Astrocyte (in vitro differentiated cells and primary cell): ENCODE measurements around the gene SPOCK1. TPM values are rescaled to one million over a fixed set of nuclear protein-coding genes. Genes with fewer than 3 reads are reported as not detected.

Source experiments
- DNase-seq: peaks from one replicate; pipeline ENCODE4 v3.0.0-alpha.2; 2010; ENCODE audit warnings: low read depth
- FAIRE-seq: peaks from 2 replicates; lab custom pipeline; 2011; peaks lifted over from hg19 to GRCh38; lab: Jason Lieb, UNC
- H2AFZ ChIP-seq: 2 replicates; pipeline ENCODE4 v1.6.0; 2012; ENCODE audit warnings: low read depth, low read length, inconsistent platforms
- H3K27ac ChIP-seq: 2 replicates; pipeline ENCODE4 v1.5.1; 2011; ENCODE audit warnings: low read depth, low read length, inconsistent platforms
- H3K27me3 ChIP-seq: 2 replicates; pipeline ENCODE4 v1.6.0; 2011; ENCODE audit warnings: low read length, inconsistent platforms; ENCODE audit not compliant: insufficient read depth
- H3K36me3 ChIP-seq: 2 replicates; pipeline ENCODE4 v1.5.1; 2011; ENCODE audit warnings: low read length, inconsistent platforms; ENCODE audit not compliant: insufficient read depth
- H3K4me1 ChIP-seq: 2 replicates; pipeline ENCODE4 v1.5.1; 2011; ENCODE audit warnings: low read length, inconsistent platforms; ENCODE audit not compliant: insufficient read depth
- H3K4me2 ChIP-seq: 2 replicates; pipeline ENCODE4 v1.6.0; 2012; ENCODE audit warnings: low read length, inconsistent platforms
- H3K4me3 ChIP-seq: 2 replicates; pipeline ENCODE4 v1.5.1; 2011; ENCODE audit warnings: low read depth, mild to moderate bottlenecking, low read length, inconsistent platforms; ENCODE audit not compliant: insufficient read depth
- H3K79me2 ChIP-seq: 2 replicates; pipeline ENCODE4 v1.6.0; 2012; ENCODE audit warnings: mild to moderate bottlenecking, low read length, inconsistent platforms; ENCODE audit not compliant: insufficient read depth
- H3K9ac ChIP-seq: 2 replicates; pipeline ENCODE4 v1.6.0; 2012; ENCODE audit warnings: mild to moderate bottlenecking, low read length, inconsistent platforms
- H3K9me3 ChIP-seq: 2 replicates; pipeline ENCODE4 v1.5.1; 2012; ENCODE audit warnings: low read depth, mild to moderate bottlenecking, low read length, inconsistent platforms; ENCODE audit not compliant: insufficient read depth
- H4K20me1 ChIP-seq: 2 replicates; pipeline ENCODE4 v1.6.0; 2012; ENCODE audit warnings: low read length, inconsistent platforms; ENCODE audit not compliant: insufficient read depth
- H3K27ac Mint-ChIP-seq: one replicate; pipeline ENCODE4 v1.8.0; 2021; ENCODE audit warnings: mild to moderate bottlenecking, mixed read lengths; ENCODE audit not compliant: unreplicated experiment
- H3K27me3 Mint-ChIP-seq: one replicate; pipeline ENCODE4 v1.8.0; 2021; ENCODE audit warnings: low read depth, mixed read lengths; ENCODE audit not compliant: unreplicated experiment
- H3K36me3 Mint-ChIP-seq: one replicate; pipeline ENCODE4 v1.8.0; 2021; ENCODE audit warnings: low read depth, mixed read lengths; ENCODE audit not compliant: unreplicated experiment
- H3K4me1 Mint-ChIP-seq: one replicate; pipeline ENCODE4 v1.8.0; 2021; ENCODE audit warnings: low read depth, mixed read lengths; ENCODE audit not compliant: unreplicated experiment
- H3K4me3 Mint-ChIP-seq: one replicate; pipeline ENCODE4 v1.8.0; 2021; ENCODE audit warnings: mild to moderate bottlenecking, moderate library complexity, mixed read lengths; ENCODE audit not compliant: unreplicated experiment
- H3K9me3 Mint-ChIP-seq: one replicate; pipeline ENCODE4 v1.8.0; 2021; ENCODE audit warnings: mild to moderate bottlenecking, mixed read lengths; ENCODE audit not compliant: unreplicated experiment
- CTCF ChIP-seq: IDR thresholded peaks from 2 replicates; pipeline ENCODE4 v1.5.1; 2011; ENCODE audit warnings: low read depth, mild to moderate bottlenecking, inconsistent platforms, low read length, moderate library complexity; ENCODE audit not compliant: insufficient read depth
- EZH2 ChIP-seq: IDR thresholded peaks from 2 replicates; pipeline ENCODE4 v1.6.1; 2012; ENCODE audit warnings: mild to moderate bottlenecking, low read length, inconsistent platforms; ENCODE audit not compliant: insufficient read depth
- total RNA-seq: library from RNA; stranded (reverse); gene quantifications from 2 replicates; pipeline ENCODE4 v1.2.1, GENCODE V29; 2021

SPOCK1 gene
- total RNA-seq, 1 donor from 2014 or later: 53.5 TPM

GRCh38 chr5:137086342-137086741 is 412.8 kb downstream of the SPOCK1 start:
- H3K79me2 ChIP-seq: peaks cover 4% of the 10 kb centered on the region
- H3K4me1 ChIP-seq: no peaks in the 10 kb centered on the region
- no peak for TF ChIP-seq EZH2
- no peak for TF ChIP-seq CTCF
- H3K4me3 ChIP-seq: no peak overlapping the region
- H3K9ac ChIP-seq: no peak overlapping the region
- no peak overlapping the region for H3K4me3 Mint-ChIP-seq
- DNase-seq (no peak), FAIRE-seq (no peak)
- no peaks in the 10 kb centered on the region for H3K36me3 ChIP-seq
- H3K9me3 ChIP-seq: no peaks in the 10 kb centered on the region
- H3K9me3 Mint-ChIP-seq: no peaks in the 10 kb centered on the region
- no peak overlapping the region for H2AFZ ChIP-seq
- peaks cover 38% of the 10 kb centered on the region for H3K27me3 Mint-ChIP-seq
- no peaks in the 10 kb centered on the region for H3K36me3 Mint-ChIP-seq
- peaks cover 27% of the 10 kb centered on the region for H4K20me1 ChIP-seq
- no peak overlapping the region for H3K4me2 ChIP-seq
- peak overlapping the region; percentile 41 for H3K27ac Mint-ChIP-seq
- H3K27ac ChIP-seq: no peak overlapping the region
- H3K27me3 ChIP-seq: peaks cover 3% of the 10 kb centered on the region
- H3K4me1 Mint-ChIP-seq: peaks cover 8% of the 10 kb centered on the region

- TF ChIP-seq CTCF: no peak
- peaks cover 39% of the 10 kb centered on the region for H3K27me3 Mint-ChIP-seq
Observed at GRCh38 chr5:137085206-137085605, 413.9 kb downstream of the SPOCK1 start.

GRCh38 chr5:137084016-137084415 is 415.1 kb downstream of the SPOCK1 start:
- no peaks in the 10 kb centered on the region for H3K79me2 ChIP-seq
- no peak for FAIRE-seq
- H3K4me3 Mint-ChIP-seq: no peak overlapping the region
- H3K36me3 ChIP-seq: no peaks in the 10 kb centered on the region
- H3K27ac Mint-ChIP-seq: no peak overlapping the region
- H3K4me3 ChIP-seq: no peak overlapping the region
- no peaks in the 10 kb centered on the region for H3K36me3 Mint-ChIP-seq
- H3K27ac ChIP-seq: no peak overlapping the region
- no peaks in the 10 kb centered on the region for H3K9me3 Mint-ChIP-seq
- peaks cover under 1% of the 10 kb centered on the region for H3K4me1 ChIP-seq
- TF ChIP-seq CTCF: no peak
- no peak for TF ChIP-seq EZH2
- no peak for DNase-seq
- H3K4me1 Mint-ChIP-seq: no peaks in the 10 kb centered on the region
- H3K4me2 ChIP-seq: no peak overlapping the region
- H3K27me3 Mint-ChIP-seq: peaks cover 36% of the 10 kb centered on the region
- no peaks in the 10 kb centered on the region for H3K9me3 ChIP-seq
- H3K27me3 ChIP-seq: peaks cover 3% of the 10 kb centered on the region
- H4K20me1 ChIP-seq: peaks cover 21% of the 10 kb centered on the region
- H2AFZ ChIP-seq: no peak overlapping the region
- no peak overlapping the region for H3K9ac ChIP-seq

More at GRCh38 chr5:137085206-137085605, 413.9 kb downstream of the SPOCK1 start:
- H4K20me1 ChIP-seq: peaks cover 19% of the 10 kb centered on the region
- H3K4me2 ChIP-seq: no peak overlapping the region
- Mint-ChIP-seq H3K4me1 (no peaks in the 10 kb centered on the region), H3K9me3 (no peaks in the 10 kb centered on the region), H3K27ac (no peak overlapping the region), H3K36me3 (no peaks in the 10 kb centered on the region), H3K4me3 (no peak overlapping the region)
- H3K27ac ChIP-seq: no peak overlapping the region
- H3K4me3 ChIP-seq: no peak overlapping the region
- FAIRE-seq (no peak), DNase-seq (no peak)
- no peaks in the 10 kb centered on the region for H3K36me3 ChIP-seq
- no peaks in the 10 kb centered on the region for H3K9me3 ChIP-seq
- no peak overlapping the region for H3K9ac ChIP-seq
- H3K27me3 ChIP-seq: peaks cover 3% of the 10 kb centered on the region
- no peak overlapping the region for H2AFZ ChIP-seq
- no peaks in the 10 kb centered on the region for H3K4me1 ChIP-seq
- H3K79me2 ChIP-seq: no peaks in the 10 kb centered on the region
